Measurements from ENCODE around the gene SUPT3H.

Gene SUPT3H

GRCh38 chr6:45394586-45395095 is 16.9 kb upstream of the SUPT3H start:
- in situ Hi-C loops (cut with HindIII; ENCODE audit: low sequenced_read_pairs): no loop called here

GRCh38 chr6:45388328-45388727 is 10.6 kb upstream of the SUPT3H start:
- in situ Hi-C loops (cut with HindIII; ENCODE audit: low sequenced_read_pairs): no loop called here

- in situ Hi-C loops (cut with HindIII; ENCODE audit: low sequenced_read_pairs): no loop called here
Measured at GRCh38 chr6:45387236-45387635, 9.5 kb upstream of the SUPT3H start.

- in situ Hi-C loops (cut with HindIII; ENCODE audit: low sequenced_read_pairs): no loop called here
Measured at GRCh38 chr6:45386501-45386900, 8.8 kb upstream of the SUPT3H start.

GRCh38 chr6:45382391-45382790 is 4.7 kb upstream of the SUPT3H start:
- in situ Hi-C loops (cut with HindIII; ENCODE audit: low sequenced_read_pairs): no loop called here

- in situ Hi-C loops (cut with HindIII; ENCODE audit: low sequenced_read_pairs): no loop called here
Measured at GRCh38 chr6:45378334-45378926, 696 bp upstream of the SUPT3H start.

- in situ Hi-C loops (cut with HindIII; ENCODE audit: low sequenced_read_pairs): no loop called here
Measured at GRCh38 chr6:45377043-45377553, 636 bp downstream of the SUPT3H start.

GRCh38 chr6:45376310-45377042 is 1.3 kb downstream of the SUPT3H start:
- in situ Hi-C loops (cut with HindIII; ENCODE audit: low sequenced_read_pairs): no loop called here

- in situ Hi-C loops (cut with HindIII; ENCODE audit: low sequenced_read_pairs): no loop called here
Measured at GRCh38 chr6:45375449-45375848, 2.3 kb downstream of the SUPT3H start.

- in situ Hi-C loops (cut with HindIII; ENCODE audit: low sequenced_read_pairs): no loop called here
Measured at GRCh38 chr6:45371924-45372573, 5.7 kb downstream of the SUPT3H start.

- in situ Hi-C loops (cut with HindIII; ENCODE audit: low sequenced_read_pairs): no loop called here
Measured at GRCh38 chr6:45369870-45370269, 7.9 kb downstream of the SUPT3H start.

- in situ Hi-C loops (cut with HindIII; ENCODE audit: low sequenced_read_pairs): no loop called here
Measured at GRCh38 chr6:45367999-45368398, 9.7 kb downstream of the SUPT3H start.

GRCh38 chr6:45366534-45366933 is 11.2 kb downstream of the SUPT3H start:
- in situ Hi-C loops (cut with HindIII; ENCODE audit: low sequenced_read_pairs): no loop called here

GRCh38 chr6:45365036-45365435 is 12.7 kb downstream of the SUPT3H start:
- in situ Hi-C loops (cut with HindIII; ENCODE audit: low sequenced_read_pairs): no loop called here

GRCh38 chr6:45364466-45364865 is 13.3 kb downstream of the SUPT3H start:
- in situ Hi-C loops (cut with HindIII; ENCODE audit: low sequenced_read_pairs): no loop called here

GRCh38 chr6:45353654-45354053 is 24.1 kb downstream of the SUPT3H start:
- in situ Hi-C loops (cut with HindIII; ENCODE audit: low sequenced_read_pairs): no loop called here

- in situ Hi-C loops (cut with HindIII; ENCODE audit: low sequenced_read_pairs): no loop called here
Measured at GRCh38 chr6:45351667-45352066, 26.1 kb downstream of the SUPT3H start.

GRCh38 chr6:45351076-45351475 is 26.7 kb downstream of the SUPT3H start:
- in situ Hi-C loops (cut with HindIII; ENCODE audit: low sequenced_read_pairs): no loop called here

- in situ Hi-C loops (cut with HindIII; ENCODE audit: low sequenced_read_pairs): no loop called here
Measured at GRCh38 chr6:45350186-45350710, 27.5 kb downstream of the SUPT3H start.

GRCh38 chr6:45344900-45345299 is 32.8 kb downstream of the SUPT3H start:
- in situ Hi-C loops (cut with HindIII; ENCODE audit: low sequenced_read_pairs): no loop called here

GRCh38 chr6:45328523-45328922 is 49.2 kb downstream of the SUPT3H start:
- in situ Hi-C loops (cut with HindIII; ENCODE audit: low sequenced_read_pairs): no loop called here
